Uterus (tissue), 2 donors: Measurements from ENCODE around the gene MAD1L1.

Experiments
- CTCF ChIP-seq, 4 experiments: fragments of 200-600 bp in 2 of 4; fragments of 450-650 bp in 2 of 4; sonication (generic) in 2 of 4; IDR thresholded peaks; one replicate each; pipeline ENCODE4 v1.5.1; 2016 to 2019; ENCODE audit warnings: antibody characterized with exemption in 4 of 4, mild to moderate bottlenecking in 2 of 4, moderate library complexity in 1 of 4
- POLR2A ChIP-seq, 2 donors: fragments of 450-650 bp; IDR thresholded peaks; one replicate each; pipeline ENCODE4 v1.6.1; 2016; ENCODE audit warnings: antibody characterized with exemption in 2 of 2, mild to moderate bottlenecking in 1 of 2, moderate library complexity in 1 of 2

- TF ChIP-seq POLR2A (IDR thresholded peaks at IDR 0.05) (no peak), CTCF (IDR thresholded peaks at IDR 0.05) (no peak)
These were observed 212.8 kb downstream of the MAD1L1 start for GRCh38 chr7:2019711-2020511.
